GM18508 (cell line): Measurements from ENCODE around the gene CUL5.
"Not testable (repeated sequence)": the region's sequence is repeated elsewhere in the genome, so short reads cannot be mapped to it uniquely, and the experiment has no call there.

Experiments used
- ATAC-seq: cut with Tn5 transposase; IDR thresholded peaks from one replicate; pipeline ENCODE4 v1.9.1; 2021; ENCODE audit warnings: moderate number of reproducible peaks; ENCODE audit not compliant: insufficient read depth, unreplicated experiment

Gene CUL5

DNA sequence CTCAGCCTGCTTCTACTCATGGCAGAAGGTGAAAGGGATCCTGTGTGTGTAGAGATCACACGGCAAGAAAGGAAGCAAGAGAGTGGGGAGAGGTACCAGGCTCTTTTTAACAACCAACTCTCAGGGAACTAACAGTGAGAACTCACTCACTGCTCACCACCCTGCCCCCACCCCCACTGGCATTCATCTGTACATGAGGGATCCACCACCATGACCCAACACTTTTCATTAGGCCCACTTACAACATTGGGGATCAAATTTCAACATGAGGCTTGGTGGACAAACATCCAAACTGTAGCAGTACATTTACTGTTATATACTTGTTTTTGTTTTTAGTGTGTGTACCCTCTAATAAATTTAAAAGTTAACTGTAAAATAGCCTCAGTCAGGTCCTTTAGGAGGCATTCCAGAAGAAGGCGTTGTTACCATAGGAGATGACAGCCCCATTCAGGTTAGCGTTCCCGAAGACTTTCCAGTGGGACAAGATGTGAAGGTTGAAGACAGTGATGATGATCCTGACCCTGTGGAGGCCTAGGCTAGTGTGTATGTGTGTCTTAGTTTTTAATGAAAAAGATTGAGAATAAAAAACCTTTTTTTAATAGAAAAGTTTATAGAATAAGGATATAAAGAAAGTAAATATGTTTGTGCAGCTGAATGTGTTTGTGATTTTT lies 11.3 kb downstream of the CUL5 start:
- ATAC-seq = no peak

GRCh38 chr11:108025387-108026080 lies 16.8 kb downstream of the CUL5 start:
- ATAC-seq = peak; percentile 90

GRCh38 chr11:108027057-108027456 lies 18.4 kb downstream of the CUL5 start:
- no peak for ATAC-seq

DNA sequence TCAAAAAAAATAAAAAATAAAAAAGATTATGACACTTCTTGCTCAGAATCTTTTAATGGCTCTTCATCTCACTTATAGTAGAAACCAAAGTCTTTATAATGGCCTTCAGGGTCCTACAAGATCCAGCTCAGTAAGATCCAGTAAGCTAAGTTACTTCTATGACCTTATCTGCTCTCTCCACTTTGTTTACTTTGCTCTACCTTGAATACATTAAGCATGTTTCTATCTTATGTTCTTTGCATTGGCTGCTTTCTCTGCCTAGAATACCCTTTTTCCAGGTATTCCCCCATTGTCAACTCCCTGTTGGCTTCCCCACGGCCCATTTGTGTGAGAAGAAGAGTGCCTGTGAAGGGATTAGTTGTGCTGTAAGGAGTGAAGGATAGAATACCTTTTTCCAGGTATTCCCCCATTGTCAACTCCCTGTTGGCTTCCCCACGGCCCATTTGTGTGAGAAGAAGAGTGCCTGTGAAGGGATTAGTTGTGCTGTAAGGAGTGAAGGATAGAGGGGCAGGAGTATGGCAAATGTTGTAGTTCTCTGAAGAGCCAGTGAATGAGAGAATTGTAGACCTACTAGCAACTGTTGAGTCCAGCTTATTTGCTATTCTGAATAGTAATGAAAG lies 20.2 kb downstream of the CUL5 start:
- ATAC-seq = not testable (repeated sequence)

DNA sequence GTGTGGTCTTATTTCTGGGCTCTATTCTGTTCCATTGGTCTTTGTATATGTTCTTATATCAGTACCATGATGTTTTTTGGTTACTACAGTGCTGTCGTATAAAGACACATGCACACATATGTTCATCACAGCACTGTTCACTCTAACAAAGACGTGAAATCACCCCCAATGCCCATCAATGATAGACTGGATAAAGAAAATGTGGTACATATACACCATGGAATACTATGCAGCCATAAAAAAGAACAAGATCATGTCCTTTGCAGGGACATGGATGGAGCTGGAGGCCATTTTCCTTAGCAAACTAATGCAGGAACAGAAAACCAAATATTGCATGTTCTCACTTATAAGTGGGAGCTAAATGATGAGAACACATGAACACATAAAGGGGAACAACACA lies 22.9 kb downstream of the CUL5 start:
- ATAC-seq = not testable (repeated sequence)

- ATAC-seq = no peak
These were observed 24.1 kb downstream of the CUL5 start for GRCh38 chr11:108032800-108033199.

DNA sequence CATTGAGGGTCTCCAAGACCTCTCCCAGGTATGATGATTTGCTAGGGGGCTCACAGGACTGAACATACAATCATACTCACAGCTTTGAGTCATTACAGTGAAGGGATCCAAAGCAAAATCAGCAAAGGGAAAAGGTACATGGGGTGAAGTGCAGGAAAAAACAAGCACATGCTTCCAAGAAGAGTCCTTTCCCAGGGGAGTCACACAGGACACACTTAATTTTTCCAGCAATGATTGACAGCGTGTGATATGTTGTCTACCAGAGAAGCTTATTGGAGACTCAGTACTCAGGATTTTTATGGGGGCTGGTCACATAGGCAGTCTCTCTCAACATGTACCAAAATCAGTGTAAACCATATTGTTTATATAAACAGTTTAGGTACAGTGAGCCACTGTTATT lies 25.3 kb downstream of the CUL5 start:
- no peak for ATAC-seq

DNA sequence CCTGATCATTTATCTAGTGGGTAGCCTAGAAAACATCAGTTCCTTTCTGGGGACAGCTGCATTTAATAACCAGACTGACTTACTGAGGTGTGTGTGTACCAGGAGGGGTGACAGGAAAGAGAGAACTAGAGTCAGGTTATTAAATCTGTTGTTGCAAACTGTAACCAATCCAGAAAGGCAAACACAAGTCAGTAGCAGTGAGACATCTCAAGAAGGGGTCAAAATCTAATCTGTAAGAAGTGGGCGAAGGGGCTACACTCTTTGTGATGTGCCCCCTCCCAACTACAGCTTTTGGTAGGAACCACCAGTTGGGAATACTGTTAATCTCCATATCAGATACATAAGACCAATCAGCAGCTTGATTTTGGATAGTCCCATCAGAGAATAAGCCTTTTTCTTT lies 26.3 kb downstream of the CUL5 start:
- no peak for ATAC-seq

DNA sequence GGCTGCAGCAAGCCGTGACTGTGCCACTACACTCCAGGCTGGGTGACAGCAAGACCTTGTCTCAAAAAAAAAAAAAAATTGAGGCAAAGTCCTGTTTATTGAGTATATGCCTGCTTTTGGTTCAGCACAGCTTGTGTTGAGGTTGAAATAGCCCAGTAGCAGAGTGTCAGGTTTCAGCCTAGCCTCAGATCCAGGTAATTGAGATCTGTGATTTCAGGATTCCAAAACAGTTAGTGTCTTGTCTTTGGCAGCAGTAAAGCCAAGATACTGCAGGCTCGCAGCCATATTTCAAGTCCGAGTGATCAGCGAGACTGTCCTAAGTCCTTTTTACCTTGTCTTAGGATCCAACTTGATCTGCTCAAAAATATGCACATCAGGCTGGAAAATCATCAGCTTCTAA lies 27.0 kb downstream of the CUL5 start:
- ATAC-seq = no peak

DNA sequence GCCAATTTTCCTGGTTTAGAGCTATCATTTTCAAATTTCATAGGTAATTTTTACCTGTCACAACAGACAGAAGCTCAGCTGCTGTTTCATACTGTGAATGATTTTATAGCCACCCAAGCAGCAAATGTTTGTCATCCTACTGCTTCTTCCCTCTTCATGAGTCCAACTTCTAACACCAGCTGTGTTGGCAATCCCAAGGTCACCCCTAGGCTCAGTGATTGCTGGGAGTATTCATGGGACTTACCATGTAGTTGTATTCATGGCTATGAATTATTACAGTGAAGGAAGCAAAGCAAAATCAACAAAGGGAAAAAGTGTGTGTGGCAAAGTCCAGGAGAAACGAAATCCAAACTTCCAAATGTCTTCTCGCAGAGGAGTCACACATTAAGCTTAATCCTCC lies 28.5 kb downstream of the CUL5 start:
- ATAC-seq = no peak

GRCh38 chr11:108037636-108038035 lies 28.9 kb downstream of the CUL5 start:
- ATAC-seq = no peak

GRCh38 chr11:108048269-108048668 lies 39.6 kb downstream of the CUL5 start:
- no peak for ATAC-seq

- no peak for ATAC-seq
These were observed 53.6 kb downstream of the CUL5 start for GRCh38 chr11:108062336-108062735.

GRCh38 chr11:108063410-108063809 lies 54.7 kb downstream of the CUL5 start:
- ATAC-seq = no peak

DNA sequence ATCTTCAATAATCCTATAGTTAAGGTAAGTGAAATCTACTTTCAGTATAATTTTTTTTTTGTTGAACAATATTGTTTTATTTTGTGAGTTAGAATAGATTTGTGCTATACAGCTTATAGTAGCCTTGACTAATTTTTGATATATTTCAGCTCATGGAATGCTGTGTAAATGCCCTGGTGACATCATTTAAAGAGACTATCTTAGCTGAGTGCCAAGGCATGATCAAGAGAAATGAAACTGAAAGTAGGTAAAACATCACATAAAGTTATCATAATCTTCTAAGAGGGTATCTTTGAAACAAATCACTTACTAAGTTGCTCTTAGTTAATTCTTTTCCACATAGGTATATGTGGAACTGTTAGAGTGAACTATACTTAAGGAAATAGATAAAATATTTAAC lies 61.2 kb downstream of the CUL5 start:
- no peak for ATAC-seq

GRCh38 chr11:108084811-108085210 lies 76.1 kb downstream of the CUL5 start:
- no peak for ATAC-seq

DNA sequence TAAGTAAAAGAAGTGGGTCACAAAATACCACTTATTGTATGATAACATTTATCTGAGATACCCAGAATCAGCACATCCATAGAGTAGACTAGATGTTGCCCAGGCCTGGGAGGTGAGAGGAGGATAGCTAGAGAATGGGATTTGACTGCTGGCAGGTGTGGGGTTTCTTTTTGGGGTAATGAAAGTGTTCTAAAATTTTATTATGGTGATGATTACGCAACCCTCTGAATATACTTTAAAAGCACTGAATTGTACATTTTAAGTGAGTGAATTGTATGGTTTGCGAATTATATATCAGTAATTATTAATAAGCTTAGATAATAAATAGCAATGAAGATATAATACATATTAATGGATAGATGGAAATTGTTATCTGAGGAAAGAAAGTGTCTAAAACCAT lies 77.0 kb downstream of the CUL5 start:
- no peak for ATAC-seq

DNA sequence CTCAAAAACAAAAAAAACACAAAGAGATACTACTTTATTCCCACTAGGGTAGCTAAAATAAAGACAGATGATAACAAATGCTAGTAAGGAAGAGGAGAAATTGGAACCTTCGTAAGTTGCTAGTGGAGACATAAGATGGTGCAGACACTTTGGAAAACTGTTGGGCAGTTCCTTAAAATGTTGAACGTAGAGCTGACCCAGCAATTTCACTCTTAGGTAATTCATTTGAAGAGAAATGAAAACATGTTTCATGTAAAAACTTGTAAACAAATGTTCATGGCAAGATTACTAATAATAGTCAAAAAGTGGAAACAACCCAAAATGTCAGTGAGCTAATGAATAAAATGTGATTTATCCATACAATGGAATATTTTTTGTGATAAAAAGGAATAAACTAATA lies 83.4 kb downstream of the CUL5 start:
- no peak for ATAC-seq

- ATAC-seq = no peak
These were observed 84.6 kb downstream of the CUL5 start for GRCh38 chr11:108093128-108093904.

GRCh38 chr11:108097179-108097578 lies 88.5 kb downstream of the CUL5 start:
- no peak for ATAC-seq
